Measurements from ENCODE around the gene GRAMD2B. TPM values are rescaled to one million over a fixed set of nuclear protein-coding genes. Genes with fewer than 3 reads are reported as not detected.
A peak's percentile ranks its signal among the peaks of the same experiment; 100 is the strongest.
"Not testable (repeated sequence)": the region's sequence is repeated elsewhere in the genome, so short reads cannot be mapped to it uniquely, and the experiment has no call there.

The GRAMD2B gene
- total RNA-seq, 2 experiments from 2014 or later = 4.6 to 5.2 TPM

GRCh38 chr5:126506079-126506478, 82.9 kb downstream of the GRAMD2B start:
- peaks cover 2% of the 10 kb centered on the region for H3K36me3 Mint-ChIP-seq
- no peak for DNase-seq
- POLR2A ChIA-PET = no interaction called here
- H3K27me3 Mint-ChIP-seq = peaks cover 2% of the 10 kb centered on the region
- H3K27ac Mint-ChIP-seq = no peak overlapping the region
- peaks cover 17% of the 10 kb centered on the region for H3K4me1 Mint-ChIP-seq
- peaks cover 3% of the 10 kb centered on the region for H3K9me3 Mint-ChIP-seq
- H3K4me3 Mint-ChIP-seq = no peak overlapping the region
- ATAC-seq (ENCODE audit: low read depth) = no peak

GRCh38 chr5:126508251-126508961, 85.2 kb downstream of the GRAMD2B start:
- H3K27me3 Mint-ChIP-seq = peaks cover 2% of the 10 kb centered on the region
- H3K27ac Mint-ChIP-seq = peak overlapping the region; percentile 74
- peak overlapping the region; percentile 60 for H3K4me3 Mint-ChIP-seq
- H3K9me3 Mint-ChIP-seq = peaks cover 6% of the 10 kb centered on the region
- peak; percentile 45 for ATAC-seq (ENCODE audit: low read depth)
- H3K4me1 Mint-ChIP-seq = peaks cover 17% of the 10 kb centered on the region
- H3K36me3 Mint-ChIP-seq = peaks cover 2% of the 10 kb centered on the region
- POLR2A ChIA-PET = no interaction called here
- DNase-seq = no peak

- POLR2A ChIA-PET = no interaction called here
- Mint-ChIP-seq H3K27ac (peak overlapping the region; percentile 74), H3K27me3 (peaks cover 2% of the 10 kb centered on the region), H3K36me3 (peaks cover 2% of the 10 kb centered on the region), H3K4me3 (peak overlapping the region; percentile 60), H3K9me3 (peaks cover 6% of the 10 kb centered on the region), H3K4me1 (peaks cover 15% of the 10 kb centered on the region)
- DNase-seq = no peak
- peak; percentile 79 for ATAC-seq (ENCODE audit: low read depth)
Measured at GRCh38 chr5:126508962-126509279, 85.7 kb downstream of the GRAMD2B start.

- no peak overlapping the region for H3K27ac Mint-ChIP-seq
- peaks cover 15% of the 10 kb centered on the region for H3K4me1 Mint-ChIP-seq
- H3K9me3 Mint-ChIP-seq = peaks cover 6% of the 10 kb centered on the region
- H3K4me3 Mint-ChIP-seq = no peak overlapping the region
- peaks cover 2% of the 10 kb centered on the region for H3K27me3 Mint-ChIP-seq
- no peak for ATAC-seq (ENCODE audit: low read depth)
- peaks cover 2% of the 10 kb centered on the region for H3K36me3 Mint-ChIP-seq
- POLR2A ChIA-PET = no interaction called here
- no peak for DNase-seq
Measured at GRCh38 chr5:126509339-126509738, 86.1 kb downstream of the GRAMD2B start.

GRCh38 chr5:126511961-126512360, 88.8 kb downstream of the GRAMD2B start:
- DNase-seq (no peak), ATAC-seq (ENCODE audit: low read depth) (no peak)
- POLR2A ChIA-PET = no interaction called here
- peaks cover 15% of the 10 kb centered on the region for H3K4me1 Mint-ChIP-seq
- peaks cover 2% of the 10 kb centered on the region for H3K36me3 Mint-ChIP-seq
- peaks cover 5% of the 10 kb centered on the region for H3K9me3 Mint-ChIP-seq
- peaks cover 2% of the 10 kb centered on the region for H3K27me3 Mint-ChIP-seq
- peak overlapping the region; percentile 31 for H3K27ac Mint-ChIP-seq
- H3K4me3 Mint-ChIP-seq = no peak overlapping the region

- Mint-ChIP-seq H3K4me3 (no peak overlapping the region), H3K27ac (no peak overlapping the region), H3K27me3 (peaks cover 2% of the 10 kb centered on the region), H3K9me3 (peaks cover 3% of the 10 kb centered on the region), H3K36me3 (peaks cover 2% of the 10 kb centered on the region), H3K4me1 (peaks cover 15% of the 10 kb centered on the region)
- ATAC-seq (ENCODE audit: low read depth) (no peak), DNase-seq (no peak)
- POLR2A ChIA-PET = no interaction called here
Measured at GRCh38 chr5:126512451-126512850, 89.2 kb downstream of the GRAMD2B start.

- Mint-ChIP-seq H3K4me1 (peaks cover 13% of the 10 kb centered on the region), H3K9me3 (peaks cover 3% of the 10 kb centered on the region), H3K36me3 (peaks cover 2% of the 10 kb centered on the region), H3K27ac (no peak overlapping the region), H3K27me3 (peaks cover 2% of the 10 kb centered on the region), H3K4me3 (no peak overlapping the region)
- no peak for DNase-seq
- POLR2A ChIA-PET = no interaction called here
- ATAC-seq (ENCODE audit: low read depth) = no peak
Measured at GRCh38 chr5:126513302-126513701, 90.1 kb downstream of the GRAMD2B start.

GRCh38 chr5:126513703-126514102, 90.5 kb downstream of the GRAMD2B start:
- H3K4me3 Mint-ChIP-seq = no peak overlapping the region
- DNase-seq = no peak
- H3K9me3 Mint-ChIP-seq = peaks cover 3% of the 10 kb centered on the region
- H3K27ac Mint-ChIP-seq = no peak overlapping the region
- peaks cover 2% of the 10 kb centered on the region for H3K27me3 Mint-ChIP-seq
- H3K36me3 Mint-ChIP-seq = no peaks in the 10 kb centered on the region
- H3K4me1 Mint-ChIP-seq = peaks cover 10% of the 10 kb centered on the region
- POLR2A ChIA-PET = no interaction called here
- ATAC-seq (ENCODE audit: low read depth) = no peak

GRCh38 chr5:126514131-126514557, 90.9 kb downstream of the GRAMD2B start:
- Mint-ChIP-seq H3K4me1 (peaks cover 6% of the 10 kb centered on the region), H3K27ac (no peak overlapping the region), H3K36me3 (no peaks in the 10 kb centered on the region), H3K4me3 (no peak overlapping the region), H3K9me3 (peaks cover 3% of the 10 kb centered on the region), H3K27me3 (peaks cover 2% of the 10 kb centered on the region)
- POLR2A ChIA-PET = no interaction called here
- DNase-seq (no peak), ATAC-seq (ENCODE audit: low read depth) (no peak)

- POLR2A ChIA-PET = no interaction called here
- H3K36me3 Mint-ChIP-seq = no peaks in the 10 kb centered on the region
Measured at GRCh38 chr5:126514558-126515141, 91.4 kb downstream of the GRAMD2B start.

GRCh38 chr5:126515337-126515736, 92.1 kb downstream of the GRAMD2B start:
- no peak for DNase-seq

More at GRCh38 chr5:126514558-126515141, 91.4 kb downstream of the GRAMD2B start:
- DNase-seq = no peak
- H3K27ac Mint-ChIP-seq = no peak overlapping the region
- ATAC-seq (ENCODE audit: low read depth) = no peak
- H3K4me3 Mint-ChIP-seq = no peak overlapping the region
- H3K4me1 Mint-ChIP-seq = peaks cover 4% of the 10 kb centered on the region
- H3K9me3 Mint-ChIP-seq = peaks cover 3% of the 10 kb centered on the region
- H3K27me3 Mint-ChIP-seq = peaks cover 2% of the 10 kb centered on the region

GRCh38 chr5:126516133-126516532, 92.9 kb downstream of the GRAMD2B start:
- no peak overlapping the region for H3K27ac Mint-ChIP-seq
- H3K36me3 Mint-ChIP-seq = no peaks in the 10 kb centered on the region
- no peaks in the 10 kb centered on the region for H3K4me1 Mint-ChIP-seq
- H3K27me3 Mint-ChIP-seq = no peaks in the 10 kb centered on the region
- no peak overlapping the region for H3K4me3 Mint-ChIP-seq
- peaks cover 3% of the 10 kb centered on the region for H3K9me3 Mint-ChIP-seq
- DNase-seq (no peak), ATAC-seq (ENCODE audit: low read depth) (no peak)
- POLR2A ChIA-PET = no interaction called here

More at GRCh38 chr5:126515337-126515736, 92.1 kb downstream of the GRAMD2B start:
- Mint-ChIP-seq H3K4me3 (no peak overlapping the region), H3K36me3 (no peaks in the 10 kb centered on the region), H3K27ac (no peak overlapping the region), H3K4me1 (peaks cover 4% of the 10 kb centered on the region), H3K27me3 (peaks cover 2% of the 10 kb centered on the region), H3K9me3 (peaks cover 3% of the 10 kb centered on the region)
- ATAC-seq (ENCODE audit: low read depth) = no peak
- POLR2A ChIA-PET = no interaction called here

GRCh38 chr5:126516852-126517251, 93.6 kb downstream of the GRAMD2B start:
- no peak overlapping the region for H3K4me3 Mint-ChIP-seq
- POLR2A ChIA-PET = no interaction called here
- ATAC-seq (ENCODE audit: low read depth) = no peak
- H3K9me3 Mint-ChIP-seq = peaks cover 2% of the 10 kb centered on the region
- no peak overlapping the region for H3K27ac Mint-ChIP-seq
- no peaks in the 10 kb centered on the region for H3K36me3 Mint-ChIP-seq
- no peak for DNase-seq
- H3K4me1 Mint-ChIP-seq = no peaks in the 10 kb centered on the region
- no peaks in the 10 kb centered on the region for H3K27me3 Mint-ChIP-seq

GRCh38 chr5:126519223-126519622, 96.0 kb downstream of the GRAMD2B start:
- H3K9me3 Mint-ChIP-seq; POLR2A ChIA-PET; H3K27ac Mint-ChIP-seq; DNase-seq; H3K4me3 Mint-ChIP-seq; ATAC-seq (ENCODE audit: low read depth); H3K4me1 Mint-ChIP-seq; H3K27me3 Mint-ChIP-seq; H3K36me3 Mint-ChIP-seq: not testable (repeated sequence)
